Endothelial cell of umbilical vein (primary cell): Measurements from ENCODE around the gene CCDC172. TPM values are rescaled to one million over a fixed set of nuclear protein-coding genes. Genes with fewer than 3 reads are reported as not detected.

Experiments used
- BruUV-seq: library from RNA; stranded (reverse); fragments of 400-500 nt; replicated peaks from 2 replicates; lab custom pipeline; 2021; lab: Mats Ljungman, UMichigan
- CTCF ChIA-PET: fragments of 300-600, 350-600 bp; sonication (Branson Sonifier 250); formaldehyde crosslinking; loops from one replicate; lab custom pipeline; 2021; ENCODE audit warnings: antibody characterized with exemption, inconsistent platforms; lab: Charles Lee
- POLR2A ChIA-PET: fragments of 300-600, 350-600 bp; sonication (Branson Sonifier 250); formaldehyde crosslinking; loops from one replicate; lab custom pipeline; 2021; ENCODE audit warnings: antibody characterized with exemption, inconsistent platforms; lab: Charles Lee
- DNase-seq: peaks from one replicate; pipeline ENCODE4 v3.0.0-alpha.2; 2011; ENCODE audit warnings: low read depth, low spot score
- FAIRE-seq: peaks from 2 replicates; lab custom pipeline; 2011; peaks lifted over from hg19 to GRCh38; lab: Jason Lieb, UNC
- H2AFZ ChIP-seq: 2 replicates; pipeline ENCODE4 v1.6.0; 2012; ENCODE audit warnings: low read depth, low read length, control low read depth, inconsistent platforms
- H3K27ac ChIP-seq: 2 replicates; pipeline ENCODE4 v1.5.1; 2011; ENCODE audit warnings: low read depth, mild to moderate bottlenecking, control low read depth, low read length, moderate library complexity; ENCODE audit not compliant: insufficient read depth
- H3K27me3 ChIP-seq, 2 experiments: 2 replicates each; pipeline versions ENCODE4 v1.6.0 to v1.6.1; 2011; ENCODE audit warnings: low read length in 2 of 2, mixed read lengths in 1 of 2; ENCODE audit not compliant: control insufficient read depth in 2 of 2, insufficient read depth in 2 of 2
- H3K36me3 ChIP-seq, 2 experiments: 2 replicates in 1 of 2; 3 replicates in 1 of 2; pipeline ENCODE4 v1.5.1; 2011; ENCODE audit warnings: low read length in 2 of 2, mild to moderate bottlenecking in 1 of 2, moderate library complexity in 1 of 2; ENCODE audit not compliant: control insufficient read depth in 2 of 2, insufficient read depth in 2 of 2; ENCODE audit errors: extremely low read depth in 1 of 2
- H3K4me1 ChIP-seq: 3 replicates; pipeline ENCODE4 v1.5.1; 2011; ENCODE audit warnings: mild to moderate bottlenecking, low read length; ENCODE audit not compliant: control insufficient read depth, insufficient read depth; ENCODE audit errors: extremely low read depth
- H3K4me2 ChIP-seq: 2 replicates; pipeline ENCODE4 v1.6.1; 2011; ENCODE audit warnings: low read length, control low read depth, mixed read lengths; ENCODE audit not compliant: insufficient read depth
- H3K4me3 ChIP-seq, 3 experiments: fragments of 200-600 bp in 1 of 3; sonication (generic), shearing (Covaris generic) in 1 of 3; replicated peaks in 1 of 3; 2 replicates each; pipeline ENCODE4 v1.5.1; 2011 to 2016; ENCODE audit warnings: control low read depth in 3 of 3, low read length in 3 of 3, mild to moderate bottlenecking in 2 of 3, inconsistent platforms in 1 of 3, low read depth in 1 of 3, moderate library complexity in 1 of 3; ENCODE audit not compliant: insufficient read depth in 1 of 3
- H3K79me2 ChIP-seq: 2 replicates; pipeline ENCODE4 v1.6.0; 2012; ENCODE audit warnings: low read length, inconsistent platforms; ENCODE audit not compliant: control insufficient read depth, insufficient read depth
- H3K9ac ChIP-seq: replicated peaks from 2 replicates; pipeline ENCODE3; 2011; ENCODE audit warnings: low read length, control low read depth; ENCODE audit not compliant: insufficient read depth; ENCODE audit errors: extremely low read depth
- H3K9me1 ChIP-seq: replicated peaks from 3 replicates; pipeline ENCODE4 v1.6.0; 2011; ENCODE audit warnings: mild to moderate bottlenecking, low read length; ENCODE audit not compliant: control insufficient read depth, insufficient read depth; ENCODE audit errors: extremely low read depth
- H3K9me3 ChIP-seq: replicated peaks from 2 replicates; pipeline ENCODE4 v1.5.1; 2012; ENCODE audit warnings: low read length, inconsistent platforms; ENCODE audit not compliant: control insufficient read depth, insufficient read depth
- H4K20me1 ChIP-seq: replicated peaks from 2 replicates; pipeline ENCODE3; 2011; ENCODE audit warnings: mild to moderate bottlenecking, low read length; ENCODE audit not compliant: control insufficient read depth, insufficient read depth; ENCODE audit errors: extremely low read depth
- EZH2 ChIP-seq: IDR thresholded peaks from 2 replicates; pipeline ENCODE4 v1.6.1; 2012; ENCODE audit warnings: borderline replicate concordance, low read depth, mild to moderate bottlenecking, moderate library complexity, low read length, inconsistent platforms; ENCODE audit not compliant: severe bottlenecking
- FOS ChIP-seq: IDR thresholded peaks from 2 replicates; pipeline ENCODE4 v1.6.1; 2011; ENCODE audit warnings: mild to moderate bottlenecking, low read length, moderate library complexity, borderline replicate concordance; ENCODE audit not compliant: insufficient read depth
- GATA2 ChIP-seq: IDR thresholded peaks from 2 replicates; pipeline ENCODE4 v1.7.0; 2011; ENCODE audit warnings: low read depth, mild to moderate bottlenecking, moderate library complexity, mixed read lengths, low read length; ENCODE audit not compliant: insufficient read length, insufficient read depth
- JUN ChIP-seq: IDR thresholded peaks from 2 replicates; pipeline ENCODE4 v1.6.1; 2011; ENCODE audit warnings: borderline replicate concordance, low read depth; ENCODE audit not compliant: insufficient read length, insufficient read depth
- MYC ChIP-seq: IDR thresholded peaks from one replicate; pipeline ENCODE4 v1.6.1; 2011; ENCODE audit warnings: mild to moderate bottlenecking, low read depth, low read length
- POLR2A ChIP-seq: IDR thresholded peaks from 2 replicates; pipeline ENCODE4 v1.6.1; 2012; ENCODE audit warnings: low read depth, mild to moderate bottlenecking, control low read depth, low read length
- POLR2AphosphoS5 ChIP-seq: IDR thresholded peaks from 2 replicates; pipeline ENCODE4 v1.6.1; 2012; ENCODE audit warnings: low read depth, mild to moderate bottlenecking, control low read depth, low read length, moderate library complexity; ENCODE audit not compliant: insufficient read depth
- dilution Hi-C: fragments of 300-500 bp; cut with MboI; formaldehyde crosslinking; loops from one replicate; pipeline ENCODE4 v1.15.0; 2019; ENCODE audit warnings: low sequenced_read_pairs; ENCODE audit not compliant: extremely low pct_ligation_motif_present
- intact Hi-C: fragments of 100-400 bp; cut with micrococcal nuclease; formaldehyde crosslinking; loops from one replicate; pipeline ENCODE4 v1.10.0; 2022
- polyA plus RNA-seq, 4 experiments: library from polyadenylated mRNA; depleted of rRNA in 3 of 4; stranded (reverse) in 3 of 4; unstranded in 1 of 4; fragments of >200 nt; gene quantifications; 2 replicates each; pipeline versions ENCODE4 v1.2.1 to v1.2.3, GENCODE V29; 2011 to 2012; ENCODE audit warnings: missing spikeins in 1 of 4
- total RNA-seq: library from RNA; stranded (reverse); gene quantifications from 2 replicates; pipeline ENCODE4 v1.2.3, GENCODE V29; 2021
- TF ChIP-seq, protein P1 (sequence below): IDR thresholded peaks from 2 replicates; pipeline ENCODE4 v1.6.1; 2011; ENCODE audit not compliant: insufficient read depth, insufficient read length
- TF ChIP-seq, protein P2 (sequence below), 2 donors: IDR thresholded peaks; 1 replicate in 1 of 2; 2 replicates in 1 of 2; pipeline ENCODE4 v1.5.1; 2011; ENCODE audit warnings: low read length in 2 of 2, mild to moderate bottlenecking in 2 of 2, moderate library complexity in 2 of 2, control low read depth in 1 of 2, inconsistent platforms in 1 of 2, low read depth in 1 of 2; ENCODE audit not compliant: insufficient read depth in 1 of 2; ENCODE audit errors: extremely low read depth in 1 of 2

Gene CCDC172
- total and polyA plus RNA-seq, 2 donors (not counting 3 experiments of a cell fraction or from before 2014, with no cell fraction given), result not detected

DNA sequence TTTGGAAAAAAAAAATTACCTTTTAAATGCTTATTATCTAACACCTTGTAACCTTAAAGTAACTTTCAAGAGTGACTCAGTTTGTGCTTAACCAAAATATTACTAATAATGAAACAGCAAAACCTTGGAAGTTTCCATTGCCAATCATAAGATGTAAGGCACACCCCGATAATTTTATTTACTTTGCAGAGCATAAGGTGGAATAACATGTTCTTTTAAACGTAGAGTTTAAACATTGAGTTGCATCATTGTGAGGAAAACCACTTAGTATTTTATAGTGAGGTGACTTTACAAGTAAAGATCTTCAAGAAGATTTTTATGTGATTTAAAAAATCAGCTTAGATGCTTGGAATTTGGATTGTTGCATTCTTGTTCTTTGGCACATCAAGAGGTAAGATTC, 103.4 kb downstream of the CCDC172 start, which contains the start of gene PNLIPRP3:
TSS of gene PNLIPRP3 (plus strand) at position 177 of the 400 bp plus-strand sequence. CDS start at position 343, 166 bp downstream.
- intact Hi-C loops, result no loop called here
- dilution Hi-C loops, result no loop called here
- H3K4me2 ChIP-seq, result no peak within 1 kb of the TSS
- no peaks in the 10 kb centered on the region for H3K9me1 ChIP-seq
- no peaks in the 10 kb centered on the region for H3K9me3 ChIP-seq
- H3K79me2 ChIP-seq, result no peaks in the 10 kb centered on the region
- BruUV-seq, result no TSS peak
- no peaks in the 10 kb centered on the region for H4K20me1 ChIP-seq
- TF ChIP-seq EZH2, result no peak
- no peak within 1 kb of the TSS for H3K4me3 ChIP-seq
- no peak within 1 kb of the TSS for H3K9ac ChIP-seq
- POLR2A ChIA-PET, result no interaction called here
- H3K4me1 ChIP-seq, result no peaks in the 10 kb centered on the region
- H3K27ac ChIP-seq, result no peak within 1 kb of the TSS
- DNase-seq (no peak), FAIRE-seq (no peak)
- H3K27me3 ChIP-seq, result no peaks in the 10 kb centered on the region
- CTCF ChIA-PET, result no interaction called here
- H2AFZ ChIP-seq, result no peak within 1 kb of the TSS
- no peaks in the 10 kb centered on the region for H3K36me3 ChIP-seq

DNA sequence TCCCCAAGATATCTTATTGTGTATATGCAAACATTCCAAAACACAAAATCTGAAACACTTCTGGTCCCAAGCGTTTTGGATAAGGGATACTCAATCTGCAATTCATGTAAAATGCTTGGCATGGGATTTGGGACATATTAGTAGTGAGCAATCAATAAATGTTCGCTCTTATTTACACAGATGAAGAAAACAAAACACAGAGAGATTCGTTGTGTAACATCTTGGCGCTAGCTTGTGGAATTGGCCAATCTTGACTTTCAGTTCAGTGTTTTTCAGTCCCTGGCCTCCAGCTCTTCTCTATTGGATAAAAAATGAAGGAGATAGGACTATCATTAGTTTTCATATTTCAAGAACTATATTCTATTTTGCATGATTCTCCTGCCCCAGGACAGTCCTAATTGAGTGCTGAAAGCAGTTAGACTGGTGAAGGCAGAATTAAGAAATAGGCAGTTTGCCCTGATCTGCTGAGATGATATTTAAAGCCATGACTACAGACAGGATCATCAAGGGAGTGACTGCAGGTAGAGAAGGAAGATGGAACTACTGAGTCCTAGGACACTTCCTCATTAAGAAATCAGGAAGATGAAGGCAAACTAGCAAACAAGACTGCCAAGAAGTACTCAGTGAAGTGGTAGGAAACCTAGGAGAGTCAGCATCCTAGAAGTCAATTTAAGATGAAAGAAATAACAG, 105.2 kb downstream of the CCDC172 start:
- Histone ChIP-seq H3K4me2 (no peak overlapping the region), H3K27me3 (no peaks in the 10 kb centered on the region), H4K20me1 (no peaks in the 10 kb centered on the region), H3K9me1 (no peaks in the 10 kb centered on the region), H3K27ac (no peak overlapping the region), H2AFZ (no peak overlapping the region), H3K79me2 (no peaks in the 10 kb centered on the region), H3K9me3 (no peaks in the 10 kb centered on the region), H3K36me3 (no peaks in the 10 kb centered on the region), H3K9ac (no peak overlapping the region), H3K4me1 (no peaks in the 10 kb centered on the region), H3K4me3 (no peak overlapping the region)
- TF ChIP-seq, protein P1, sequence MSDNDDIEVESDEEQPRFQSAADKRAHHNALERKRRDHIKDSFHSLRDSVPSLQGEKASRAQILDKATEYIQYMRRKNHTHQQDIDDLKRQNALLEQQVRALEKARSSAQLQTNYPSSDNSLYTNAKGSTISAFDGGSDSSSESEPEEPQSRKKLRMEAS, result no peak
- TF ChIP-seq, protein P2, sequence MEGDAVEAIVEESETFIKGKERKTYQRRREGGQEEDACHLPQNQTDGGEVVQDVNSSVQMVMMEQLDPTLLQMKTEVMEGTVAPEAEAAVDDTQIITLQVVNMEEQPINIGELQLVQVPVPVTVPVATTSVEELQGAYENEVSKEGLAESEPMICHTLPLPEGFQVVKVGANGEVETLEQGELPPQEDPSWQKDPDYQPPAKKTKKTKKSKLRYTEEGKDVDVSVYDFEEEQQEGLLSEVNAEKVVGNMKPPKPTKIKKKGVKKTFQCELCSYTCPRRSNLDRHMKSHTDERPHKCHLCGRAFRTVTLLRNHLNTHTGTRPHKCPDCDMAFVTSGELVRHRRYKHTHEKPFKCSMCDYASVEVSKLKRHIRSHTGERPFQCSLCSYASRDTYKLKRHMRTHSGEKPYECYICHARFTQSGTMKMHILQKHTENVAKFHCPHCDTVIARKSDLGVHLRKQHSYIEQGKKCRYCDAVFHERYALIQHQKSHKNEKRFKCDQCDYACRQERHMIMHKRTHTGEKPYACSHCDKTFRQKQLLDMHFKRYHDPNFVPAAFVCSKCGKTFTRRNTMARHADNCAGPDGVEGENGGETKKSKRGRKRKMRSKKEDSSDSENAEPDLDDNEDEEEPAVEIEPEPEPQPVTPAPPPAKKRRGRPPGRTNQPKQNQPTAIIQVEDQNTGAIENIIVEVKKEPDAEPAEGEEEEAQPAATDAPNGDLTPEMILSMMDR (IDR thresholded peaks at IDR 0.05; ENCODE audit: extremely low read depth in 1 of 2, insufficient read depth in 1 of 2, low read depth in 1 of 2, low read length in 2 of 2), result no peak
- TF ChIP-seq GATA2 (no peak), FOS (no peak), MYC (no peak), POLR2AphosphoS5 (no peak), POLR2A (no peak), JUN (no peak), EZH2 (no peak)
- DNase-seq (no peak), FAIRE-seq (no peak)
- BruUV-seq, result no TSS peak
- POLR2A ChIA-PET, result no interaction called here
- CTCF ChIA-PET, result no interaction called here
- intact Hi-C loops (no loop called here), dilution Hi-C loops (no loop called here)
